Esophagus muscularis mucosa (tissue), 4 donors: ENCODE measurements around the gene VIP. TPM values are rescaled to one million over a fixed set of nuclear protein-coding genes. Genes with fewer than 3 reads are reported as not detected.

Experiments
- DNase-seq: peaks from one replicate; pipeline ENCODE4 v3.0.0-alpha.2; 2017; ENCODE audit errors: extremely low spot score
- H3K27ac ChIP-seq, 4 donors: fragments of 200-600 bp; sonication (generic); replicated peaks in 1 of 4; 1 replicate in 3 of 4; 2 replicates in 1 of 4; pipeline ENCODE4 v1.5.1; 2016 to 2019; ENCODE audit warnings: mild to moderate bottlenecking in 1 of 4
- H3K27me3 ChIP-seq, 4 donors: fragments of 200-600 bp; sonication (generic); one replicate each; pipeline versions ENCODE4 v1.5.1 to v1.6.0; 2016 to 2019
- H3K36me3 ChIP-seq, 4 donors: fragments of 200-600 bp; sonication (generic); one replicate each; pipeline ENCODE4 v1.5.1; 2016 to 2019
- H3K4me1 ChIP-seq, 4 donors: fragments of 200-600 bp; sonication (generic); one replicate each; pipeline ENCODE4 v1.5.1; 2016 to 2019
- H3K4me3 ChIP-seq, 4 donors: fragments of 200-600 bp; sonication (generic); 1 replicate in 2 of 4; 2 replicates in 2 of 4; pipeline ENCODE4 v1.5.1; 2016 to 2019; ENCODE audit warnings: mild to moderate bottlenecking in 4 of 4, moderate library complexity in 1 of 4
- H3K9me3 ChIP-seq, 4 donors: fragments of 200-600 bp; sonication (generic); 1 replicate in 3 of 4; 2 replicates in 1 of 4; pipeline ENCODE4 v1.5.1; 2016 to 2019
- EP300 ChIP-seq: sonication (generic); formaldehyde crosslinking; IDR thresholded peaks from one replicate; pipeline ENCODE4 v1.6.1; 2017; ENCODE audit warnings: antibody characterized with exemption
- POLR2A ChIP-seq: fragments of 450-650 bp; IDR thresholded peaks from one replicate; pipeline ENCODE4 v1.6.1; 2017; ENCODE audit warnings: antibody characterized with exemption, moderate library complexity, mild to moderate bottlenecking, low read depth
- POLR2AphosphoS5 ChIP-seq, 2 donors: sonication (generic); formaldehyde crosslinking; IDR thresholded peaks; one replicate each; pipeline ENCODE4 v1.6.1; 2017; ENCODE audit warnings: antibody characterized with exemption in 2 of 2
- WGBS: methylation state at CpG from one replicate; pipeline ENCODE4 v1.1.5; 2018; 5-methylcytosine and 5-hydroxymethylcytosine counted together
- intact Hi-C: fragments of 100-400 bp; cut with DNase I; formaldehyde crosslinking; loops from one replicate; pipeline ENCODE4 v1.15.1; 2023
- total RNA-seq, 4 donors: library from RNA; depleted of rRNA; stranded (reverse); fragments of >200 nt; gene quantifications; one replicate each; pipeline versions ENCODE4 v1.1.0 to v1.2.1, GENCODE V29; 2016
- TF ChIP-seq, protein P1 (sequence below), 3 experiments: fragments of 200-600 bp in 2 of 3; fragments of 450-650 bp in 1 of 3; sonication (generic) in 2 of 3; IDR thresholded peaks; one replicate each; pipeline ENCODE4 v1.5.1; 2017 to 2019; ENCODE audit warnings: antibody characterized with exemption in 3 of 3, mild to moderate bottlenecking in 2 of 3, moderate library complexity in 1 of 3

The VIP gene
- total RNA-seq, 4 donors from 2014 or later, result 17.0 to 49.4 (median 22.8) TPM

DNA sequence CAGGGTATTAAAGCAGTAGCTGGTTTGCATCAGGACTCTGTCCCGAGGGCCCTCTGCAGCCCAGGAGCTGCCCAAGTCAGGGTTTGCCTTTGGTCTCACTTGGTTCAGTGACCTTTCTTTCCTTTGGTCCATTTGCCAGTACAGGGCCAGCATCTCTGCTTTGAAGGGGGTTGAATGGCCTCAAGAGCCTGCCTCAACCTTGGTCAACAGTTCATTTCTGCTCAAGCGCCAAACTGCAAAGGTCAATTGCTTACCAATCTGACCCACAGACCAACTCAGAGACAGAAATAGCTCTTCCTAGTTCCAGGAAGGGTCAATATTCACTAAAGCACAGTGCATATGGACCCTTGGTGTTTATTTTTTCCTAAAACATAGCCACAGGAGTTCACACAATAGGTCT lies 19.4 kb downstream of the VIP start:
- Histone ChIP-seq H3K27me3 (no peaks in the 10 kb centered on the region), H3K36me3 (no peaks in the 10 kb centered on the region), H3K27ac (no peak overlapping the region), H3K4me1 (no peaks in the 10 kb centered on the region), H3K9me3 (no peaks in the 10 kb centered on the region), H3K4me3 (no peak overlapping the region)
- 89% methylated on average over 2 of the region's 2 CpGs for WGBS
- no peak for TF ChIP-seq POLR2AphosphoS5 (IDR thresholded peaks at IDR 0.05)
- TF ChIP-seq, protein P1, sequence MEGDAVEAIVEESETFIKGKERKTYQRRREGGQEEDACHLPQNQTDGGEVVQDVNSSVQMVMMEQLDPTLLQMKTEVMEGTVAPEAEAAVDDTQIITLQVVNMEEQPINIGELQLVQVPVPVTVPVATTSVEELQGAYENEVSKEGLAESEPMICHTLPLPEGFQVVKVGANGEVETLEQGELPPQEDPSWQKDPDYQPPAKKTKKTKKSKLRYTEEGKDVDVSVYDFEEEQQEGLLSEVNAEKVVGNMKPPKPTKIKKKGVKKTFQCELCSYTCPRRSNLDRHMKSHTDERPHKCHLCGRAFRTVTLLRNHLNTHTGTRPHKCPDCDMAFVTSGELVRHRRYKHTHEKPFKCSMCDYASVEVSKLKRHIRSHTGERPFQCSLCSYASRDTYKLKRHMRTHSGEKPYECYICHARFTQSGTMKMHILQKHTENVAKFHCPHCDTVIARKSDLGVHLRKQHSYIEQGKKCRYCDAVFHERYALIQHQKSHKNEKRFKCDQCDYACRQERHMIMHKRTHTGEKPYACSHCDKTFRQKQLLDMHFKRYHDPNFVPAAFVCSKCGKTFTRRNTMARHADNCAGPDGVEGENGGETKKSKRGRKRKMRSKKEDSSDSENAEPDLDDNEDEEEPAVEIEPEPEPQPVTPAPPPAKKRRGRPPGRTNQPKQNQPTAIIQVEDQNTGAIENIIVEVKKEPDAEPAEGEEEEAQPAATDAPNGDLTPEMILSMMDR (IDR thresholded peaks at IDR 0.05), result no peak
- no peak for TF ChIP-seq EP300
- no peak for TF ChIP-seq POLR2A
- intact Hi-C loops, result no loop called here
- no peak for DNase-seq

- intact Hi-C loops, result no loop called here
- WGBS, result 74% methylated on average over 5 of the region's 5 CpGs
- no peaks in the 10 kb centered on the region for H3K27me3 ChIP-seq
Observed at GRCh38 chr6:152771061-152771687, 20.6 kb downstream of the VIP start.

DNA sequence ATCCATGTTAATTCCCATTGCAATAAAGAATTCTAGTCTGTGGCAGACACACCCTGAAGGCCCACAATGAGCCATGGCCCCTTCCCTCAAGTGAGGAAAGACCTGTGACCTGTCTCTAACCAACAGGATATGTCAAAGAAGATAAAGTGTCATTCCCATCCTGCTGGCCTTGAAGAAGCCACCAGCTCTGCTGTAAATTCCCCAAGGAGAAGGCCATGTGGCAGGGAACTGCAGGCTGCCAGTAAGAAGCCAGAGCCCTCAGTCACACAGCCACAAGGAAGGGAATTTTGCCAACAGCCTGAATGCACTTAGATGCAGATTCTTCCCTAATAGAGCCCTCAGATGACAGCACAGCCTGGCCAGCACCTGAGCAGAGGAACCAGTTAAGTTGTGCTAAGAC lies 24.8 kb downstream of the VIP start:
- H3K27ac ChIP-seq, result no peak overlapping the region
- H3K36me3 ChIP-seq, result no peaks in the 10 kb centered on the region
- no peaks in the 10 kb centered on the region for H3K9me3 ChIP-seq
- no peak for TF ChIP-seq EP300
- TF ChIP-seq, protein P1 (IDR thresholded peaks at IDR 0.05), result no peak
- no peak for TF ChIP-seq POLR2A
- no peak for TF ChIP-seq POLR2AphosphoS5 (IDR thresholded peaks at IDR 0.05)
- H3K4me3 ChIP-seq, result no peak overlapping the region
- no peak for DNase-seq
- intact Hi-C loops, result no loop called here
- H3K4me1 ChIP-seq, result no peaks in the 10 kb centered on the region
- no peaks in the 10 kb centered on the region for H3K27me3 ChIP-seq

More at GRCh38 chr6:152771061-152771687, 20.6 kb downstream of the VIP start:
- no peak for DNase-seq
- Histone ChIP-seq H3K27ac (no peak overlapping the region), H3K4me1 (no peaks in the 10 kb centered on the region), H3K36me3 (no peaks in the 10 kb centered on the region), H3K4me3 (no peak overlapping the region), H3K9me3 (no peaks in the 10 kb centered on the region)
- TF ChIP-seq EP300 (no peak), POLR2AphosphoS5 (IDR thresholded peaks at IDR 0.05) (no peak)
- TF ChIP-seq, protein P1 (IDR thresholded peaks at IDR 0.05), result no peak

DNA sequence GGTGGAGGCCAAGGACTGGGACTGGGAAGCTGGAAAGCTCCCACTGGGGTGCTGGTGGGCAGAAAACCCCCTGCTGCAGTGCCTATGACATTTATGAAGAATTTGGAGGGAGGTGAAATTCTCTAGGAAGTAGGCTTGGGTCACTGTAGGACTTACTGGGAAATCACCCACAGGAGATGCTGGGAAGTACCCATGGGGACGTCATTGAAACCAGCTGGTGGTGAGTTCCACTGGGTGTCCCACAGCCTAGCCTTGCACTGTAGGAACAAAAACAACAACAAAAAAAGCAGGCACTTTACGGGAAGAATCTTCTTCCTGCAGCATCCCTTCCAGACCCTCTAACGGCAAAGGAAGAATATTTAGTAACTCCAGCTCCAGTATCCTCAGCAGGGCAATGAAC lies 26.2 kb downstream of the VIP start:
- 79% methylated on average over 3 of the region's 3 CpGs for WGBS
- H3K9me3 ChIP-seq, result no peaks in the 10 kb centered on the region

More for the DNA sequence above, 26.2 kb downstream of the VIP start:
- intact Hi-C loops, result no loop called here
- TF ChIP-seq POLR2A (no peak), POLR2AphosphoS5 (IDR thresholded peaks at IDR 0.05) (no peak), EP300 (no peak)
- TF ChIP-seq, protein P1 (IDR thresholded peaks at IDR 0.05), result no peak
- Histone ChIP-seq H3K4me1 (no peaks in the 10 kb centered on the region), H3K27ac (no peak overlapping the region), H3K27me3 (no peaks in the 10 kb centered on the region), H3K4me3 (no peak overlapping the region), H3K36me3 (no peaks in the 10 kb centered on the region)
- no peak for DNase-seq
